ENCODE results near the gene XIST. TPM values are rescaled to one million over a fixed set of nuclear protein-coding genes. Genes with fewer than 3 reads are reported as not detected.

The XIST gene
- total and polyA plus RNA-seq, 3 experiments from 2014 or later, result 9.7 TPM; not detected in 2

GRCh38 chrX:73836956-73837477 is 15.5 kb downstream of the XIST start:
- Mint-ChIP-seq H3K36me3 (no peaks in the 10 kb centered on the region), H3K27ac (peak overlapping the region in 1 of 8 donors; percentile 46), H3K9me3 (no peaks in the 10 kb centered on the region), H3K27me3 (peaks cover 0 to 8% of the 10 kb centered on the region in 2 donors), H3K4me1 (peaks cover 0 to 65% (median 34%) of the 10 kb centered on the region in 3 donors), H3K4me3 (no peak overlapping the region)
- H3K4me1 ChIP-seq (ENCODE audit: insufficient read depth, low read length), result no peaks in the 10 kb centered on the region
- no peaks in the 10 kb centered on the region for H3K36me3 ChIP-seq (ENCODE audit: insufficient read depth, low read length)
- no peak overlapping the region for H3K27ac ChIP-seq (ENCODE audit: low read depth, low read length)
- no peaks in the 10 kb centered on the region for H3K27me3 ChIP-seq (ENCODE audit: insufficient read depth, low read length, poor library complexity, severe bottlenecking)
- CTCF ChIA-PET, result no interaction called here
- no peak overlapping the region for H3K4me3 ChIP-seq (ENCODE audit: low read length)
- H3K9me3 ChIP-seq (ENCODE audit: low read length), result no peaks in the 10 kb centered on the region
- DNase-seq, result no peak
- POLR2A ChIA-PET, result no interaction called here

GRCh38 chrX:73834219-73834618 is 18.3 kb downstream of the XIST start:
- no peak overlapping the region for H3K27ac Mint-ChIP-seq
- Histone ChIP-seq H3K9me3 (ENCODE audit: low read length) (no peaks in the 10 kb centered on the region), H3K36me3 (ENCODE audit: insufficient read depth, low read length) (no peaks in the 10 kb centered on the region), H3K27me3 (ENCODE audit: insufficient read depth, low read length, poor library complexity, severe bottlenecking) (no peaks in the 10 kb centered on the region), H3K27ac (ENCODE audit: low read depth, low read length) (no peak overlapping the region), H3K4me1 (ENCODE audit: insufficient read depth, low read length) (no peaks in the 10 kb centered on the region), H3K4me3 (ENCODE audit: low read length) (no peak overlapping the region)
- no peaks in the 10 kb centered on the region for H3K36me3 Mint-ChIP-seq
- H3K9me3 Mint-ChIP-seq, result no peaks in the 10 kb centered on the region
- CTCF ChIA-PET, result no interaction called here
- POLR2A ChIA-PET, result no interaction called here
- no peak overlapping the region for H3K4me3 Mint-ChIP-seq
- no peak for DNase-seq
- H3K27me3 Mint-ChIP-seq, result peaks cover 0 to 14% of the 10 kb centered on the region in 2 donors
- H3K4me1 Mint-ChIP-seq, result peaks cover 0 to 60% (median 30%) of the 10 kb centered on the region in 3 donors

GRCh38 chrX:73832319-73832718 is 20.2 kb downstream of the XIST start:
- Histone ChIP-seq H3K36me3 (ENCODE audit: insufficient read depth, low read length) (no peaks in the 10 kb centered on the region), H3K4me1 (ENCODE audit: insufficient read depth, low read length) (no peaks in the 10 kb centered on the region), H3K27me3 (ENCODE audit: insufficient read depth, low read length, poor library complexity, severe bottlenecking) (no peaks in the 10 kb centered on the region), H3K4me3 (ENCODE audit: low read length) (no peak overlapping the region), H3K27ac (ENCODE audit: low read depth, low read length) (no peak overlapping the region), H3K9me3 (ENCODE audit: low read length) (no peaks in the 10 kb centered on the region)
- H3K27me3 Mint-ChIP-seq, result peaks cover 0 to 14% of the 10 kb centered on the region in 2 donors
- no peak overlapping the region for H3K4me3 Mint-ChIP-seq
- H3K36me3 Mint-ChIP-seq, result peaks cover 0 to 6% (median 0%) of the 10 kb centered on the region in 3 donors
- no peak overlapping the region for H3K27ac Mint-ChIP-seq
- peaks cover 0 to 44% (median 24%) of the 10 kb centered on the region in 3 donors for H3K4me1 Mint-ChIP-seq
- ChIA-PET POLR2A (no interaction called here), CTCF (no interaction called here)
- H3K9me3 Mint-ChIP-seq, result no peaks in the 10 kb centered on the region
- no peak for DNase-seq

GRCh38 chrX:73831500-73831899 is 21.0 kb downstream of the XIST start:
- Histone ChIP-seq H3K4me3 (ENCODE audit: low read length) (no peak overlapping the region), H3K36me3 (ENCODE audit: insufficient read depth, low read length) (no peaks in the 10 kb centered on the region), H3K4me1 (ENCODE audit: insufficient read depth, low read length) (no peaks in the 10 kb centered on the region), H3K27ac (ENCODE audit: low read depth, low read length) (no peak overlapping the region), H3K27me3 (ENCODE audit: insufficient read depth, low read length, poor library complexity, severe bottlenecking) (no peaks in the 10 kb centered on the region), H3K9me3 (ENCODE audit: low read length) (no peaks in the 10 kb centered on the region)
- ChIA-PET POLR2A (no interaction called here), CTCF (no interaction called here)
- Mint-ChIP-seq H3K36me3 (peaks cover 0 to 9% (median 0%) of the 10 kb centered on the region in 3 donors), H3K27me3 (peaks cover 0 to 9% of the 10 kb centered on the region in 2 donors), H3K4me3 (no peak overlapping the region), H3K4me1 (peaks cover 0 to 35% (median 20%) of the 10 kb centered on the region in 3 donors), H3K27ac (no peak overlapping the region), H3K9me3 (no peaks in the 10 kb centered on the region)
- no peak for DNase-seq

DNA sequence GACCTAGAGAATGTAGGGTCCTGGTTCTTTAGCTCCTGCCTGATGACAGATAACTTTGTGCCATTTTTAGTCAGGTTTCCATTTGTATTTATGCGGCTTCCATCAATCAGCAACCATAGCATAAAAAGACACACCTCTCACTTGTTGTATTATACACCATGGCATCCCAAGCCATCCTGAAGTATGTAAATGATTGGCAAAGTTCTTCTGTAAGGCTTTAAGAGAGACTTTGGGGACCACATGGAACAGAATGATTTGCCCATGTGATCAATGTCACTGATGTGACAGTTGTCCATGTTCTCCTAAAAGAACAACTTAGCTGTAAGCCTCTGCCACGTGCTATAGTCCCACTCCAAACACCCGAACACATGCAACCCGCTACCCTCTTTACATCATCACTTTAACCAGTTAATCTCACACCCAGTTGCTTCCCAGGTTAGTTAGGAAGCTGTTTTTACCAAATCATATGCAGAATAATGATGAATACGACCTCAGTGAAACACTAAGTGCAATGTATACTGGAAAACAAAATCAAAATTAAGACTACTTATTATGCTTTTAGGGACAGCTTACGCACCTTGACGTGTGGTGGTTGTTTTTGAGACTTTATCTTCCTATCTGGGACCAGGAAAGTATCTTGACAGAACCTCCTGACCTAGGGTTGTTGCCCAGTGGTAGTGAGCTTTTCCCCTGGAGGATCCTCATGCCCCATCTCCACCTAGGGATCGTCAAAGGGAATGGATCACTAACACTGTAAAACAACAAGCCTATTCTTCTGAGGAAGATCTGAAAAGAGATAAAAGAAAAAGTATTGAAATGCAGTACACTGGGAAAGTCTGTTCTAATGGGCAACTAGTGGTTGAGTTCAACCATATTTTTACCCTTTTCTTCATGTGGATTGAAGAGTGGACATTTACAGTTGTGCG is 21.8 kb downstream of the XIST start:
- Histone ChIP-seq H3K36me3 (ENCODE audit: insufficient read depth, low read length) (no peaks in the 10 kb centered on the region), H3K9me3 (ENCODE audit: low read length) (no peaks in the 10 kb centered on the region), H3K4me3 (ENCODE audit: low read length) (no peak overlapping the region), H3K4me1 (ENCODE audit: insufficient read depth, low read length) (no peaks in the 10 kb centered on the region), H3K27ac (ENCODE audit: low read depth, low read length) (no peak overlapping the region), H3K27me3 (ENCODE audit: insufficient read depth, low read length, poor library complexity, severe bottlenecking) (no peaks in the 10 kb centered on the region)
- Mint-ChIP-seq H3K4me3 (no peak overlapping the region), H3K9me3 (no peaks in the 10 kb centered on the region), H3K36me3 (peaks cover 0 to 12% (median 0%) of the 10 kb centered on the region in 3 donors), H3K27me3 (peaks cover 0 to 6% of the 10 kb centered on the region in 2 donors), H3K4me1 (peaks cover 0 to 30% (median 19%) of the 10 kb centered on the region in 3 donors), H3K27ac (peak overlapping the region in 2 of 8 donors; percentile 7 to 15)
- DNase-seq, result no peak
- CTCF ChIA-PET, result no interaction called here
- POLR2A ChIA-PET, result no interaction called here

DNA sequence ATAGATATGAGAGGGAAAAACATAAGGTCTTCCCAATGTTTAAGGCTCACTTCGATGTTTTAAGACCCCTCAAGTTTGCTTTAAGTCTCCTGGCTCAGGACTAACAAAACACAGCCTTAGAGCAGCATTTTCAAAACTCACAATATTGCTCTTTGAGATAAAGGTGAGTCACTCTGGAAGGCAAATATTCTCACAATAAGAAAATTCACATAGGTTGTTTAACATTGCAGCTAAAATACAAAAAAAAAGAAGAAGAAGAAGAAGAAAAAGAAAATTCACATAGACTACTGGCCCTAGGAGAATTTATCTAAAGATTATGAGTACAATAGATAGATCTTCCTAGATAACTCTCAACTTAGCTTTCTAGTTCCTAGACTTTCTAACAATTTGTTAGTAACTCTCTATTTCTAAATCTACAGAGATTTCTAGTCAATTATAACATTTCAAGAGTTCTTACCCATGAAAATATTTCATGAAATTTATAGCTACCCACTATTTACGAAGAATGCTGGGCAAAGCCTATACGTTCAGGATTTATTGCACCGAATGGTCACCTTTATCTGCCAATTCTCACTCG is 22.5 kb downstream of the XIST start:
- Mint-ChIP-seq H3K36me3 (peaks cover 0 to 14% (median 0%) of the 10 kb centered on the region in 3 donors), H3K9me3 (no peaks in the 10 kb centered on the region), H3K27ac (no peak overlapping the region), H3K27me3 (peaks cover 0 to 6% of the 10 kb centered on the region in 2 donors), H3K4me3 (no peak overlapping the region), H3K4me1 (peaks cover 0 to 26% (median 17%) of the 10 kb centered on the region in 3 donors)
- H3K27me3 ChIP-seq (ENCODE audit: insufficient read depth, low read length, poor library complexity, severe bottlenecking), result no peaks in the 10 kb centered on the region
- no peaks in the 10 kb centered on the region for H3K9me3 ChIP-seq (ENCODE audit: low read length)
- CTCF ChIA-PET, result no interaction called here
- POLR2A ChIA-PET, result no interaction called here
- no peak overlapping the region for H3K4me3 ChIP-seq (ENCODE audit: low read length)
- H3K36me3 ChIP-seq (ENCODE audit: insufficient read depth, low read length), result no peaks in the 10 kb centered on the region
- no peak for DNase-seq
- H3K27ac ChIP-seq (ENCODE audit: low read depth, low read length), result no peak overlapping the region
- H3K4me1 ChIP-seq (ENCODE audit: insufficient read depth, low read length), result no peaks in the 10 kb centered on the region

DNA sequence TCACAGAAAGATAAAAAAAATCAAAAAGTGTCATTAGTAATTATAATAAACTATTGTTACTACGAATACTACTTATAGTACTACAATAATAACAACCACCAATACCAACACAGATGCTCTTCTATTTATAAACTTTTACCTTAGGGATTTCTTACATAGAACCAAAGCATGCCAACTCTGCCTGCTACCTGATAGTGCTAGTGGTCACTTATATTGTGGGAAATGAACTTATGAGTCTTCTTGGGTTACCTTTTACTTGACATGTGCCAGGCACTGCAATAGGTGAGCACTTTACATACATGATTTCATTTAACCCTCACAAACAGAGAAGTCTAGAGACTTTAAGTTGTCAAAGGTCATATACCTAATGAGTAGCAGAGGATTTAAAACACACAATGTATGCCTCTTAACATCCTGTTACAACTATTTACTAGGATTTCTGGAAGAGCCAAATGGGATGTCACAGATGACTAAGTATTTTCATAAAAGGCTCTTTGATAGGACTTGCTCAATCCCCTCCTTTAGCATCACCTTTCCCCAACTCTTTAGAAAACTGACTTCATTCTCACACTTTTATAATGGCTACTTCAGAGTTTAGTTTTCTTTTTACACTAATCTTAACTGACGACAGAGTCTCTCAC is 24.3 kb downstream of the XIST start:
- H3K9me3 Mint-ChIP-seq, result no peaks in the 10 kb centered on the region
- no peak for DNase-seq
- Histone ChIP-seq H3K9me3 (ENCODE audit: low read length) (no peaks in the 10 kb centered on the region), H3K36me3 (ENCODE audit: insufficient read depth, low read length) (no peaks in the 10 kb centered on the region), H3K27me3 (ENCODE audit: insufficient read depth, low read length, poor library complexity, severe bottlenecking) (no peaks in the 10 kb centered on the region), H3K4me3 (ENCODE audit: low read length) (no peak overlapping the region), H3K27ac (ENCODE audit: low read depth, low read length) (no peak overlapping the region), H3K4me1 (ENCODE audit: insufficient read depth, low read length) (no peaks in the 10 kb centered on the region)
- peaks cover 0 to 6% of the 10 kb centered on the region in 2 donors for H3K27me3 Mint-ChIP-seq
- ChIA-PET POLR2A (no interaction called here), CTCF (no interaction called here)
- H3K4me3 Mint-ChIP-seq, result no peak overlapping the region
- peaks cover 0 to 18% (median 14%) of the 10 kb centered on the region in 3 donors for H3K4me1 Mint-ChIP-seq
- H3K27ac Mint-ChIP-seq, result peak overlapping the region in 1 of 8 donors; percentile 66
- H3K36me3 Mint-ChIP-seq, result peaks cover 0 to 19% (median 0%) of the 10 kb centered on the region in 3 donors

DNA sequence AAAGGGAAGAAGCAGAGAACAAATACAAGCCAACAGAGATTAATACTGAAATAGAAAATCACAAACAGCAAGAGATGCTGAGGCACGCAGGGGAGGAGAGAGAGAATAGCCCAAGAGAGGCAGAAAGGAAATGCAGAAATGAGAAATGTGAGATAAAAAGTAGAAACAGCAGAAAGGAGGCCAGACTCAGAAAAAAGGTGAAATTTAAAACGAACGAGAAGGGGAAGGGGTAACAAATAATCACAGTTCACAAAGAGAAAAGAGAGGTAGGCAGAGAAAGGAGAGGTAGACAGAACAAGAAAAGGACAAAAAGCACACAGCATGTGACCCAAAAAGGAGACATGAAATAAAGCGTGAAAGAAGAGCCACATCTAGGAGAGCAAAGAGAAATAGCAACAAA is 25.1 kb downstream of the XIST start:
- H3K4me3 ChIP-seq (ENCODE audit: low read length), result no peak overlapping the region
- no peak for DNase-seq
- H3K9me3 ChIP-seq (ENCODE audit: low read length), result no peaks in the 10 kb centered on the region
- Mint-ChIP-seq H3K27ac (no peak overlapping the region), H3K36me3 (peaks cover 0 to 19% (median 0%) of the 10 kb centered on the region in 3 donors), H3K4me3 (no peak overlapping the region), H3K27me3 (peaks cover 0 to 6% of the 10 kb centered on the region in 2 donors), H3K9me3 (no peaks in the 10 kb centered on the region), H3K4me1 (peaks cover 0 to 18% (median 14%) of the 10 kb centered on the region in 3 donors)
- ChIA-PET POLR2A (no interaction called here), CTCF (no interaction called here)
- no peaks in the 10 kb centered on the region for H3K36me3 ChIP-seq (ENCODE audit: insufficient read depth, low read length)
- H3K27ac ChIP-seq (ENCODE audit: low read depth, low read length), result no peak overlapping the region
- H3K27me3 ChIP-seq (ENCODE audit: insufficient read depth, low read length, poor library complexity, severe bottlenecking), result no peaks in the 10 kb centered on the region
- no peaks in the 10 kb centered on the region for H3K4me1 ChIP-seq (ENCODE audit: insufficient read depth, low read length)

Measured in CD8-positive, alpha-beta memory T cell (primary cell).